ENCODE measurements around the gene OPRL1. TPM values are rescaled to one million over a fixed set of nuclear protein-coding genes. Genes with fewer than 3 reads are reported as not detected.

Gene OPRL1
- total and polyA plus RNA-seq, 2 donors (not counting 1 experiment from before 2014, with no cell fraction given), result 3.5 to 6.2 TPM

- Mint-ChIP-seq H3K27me3 (no peaks in the 10 kb centered on the region), H3K27ac (no peak overlapping the region), H3K9me3 (ENCODE audit: insufficient read depth) (no peaks in the 10 kb centered on the region), H3K4me3 (no peak overlapping the region), H3K4me1 (peaks cover 6% of the 10 kb centered on the region)
- no peaks in the 10 kb centered on the region for H3K79me2 ChIP-seq (ENCODE audit: control insufficient read depth, insufficient read depth, low read length)
- no peak overlapping the region for H3K9ac ChIP-seq (ENCODE audit: low read length)
- TF ChIP-seq EZH2 (IDR thresholded peaks at IDR 0.05; ENCODE audit: borderline replicate concordance, insufficient read depth, low read depth, low read length, poor library complexity, severe bottlenecking), result no peak
- TF ChIP-seq, protein P1, sequence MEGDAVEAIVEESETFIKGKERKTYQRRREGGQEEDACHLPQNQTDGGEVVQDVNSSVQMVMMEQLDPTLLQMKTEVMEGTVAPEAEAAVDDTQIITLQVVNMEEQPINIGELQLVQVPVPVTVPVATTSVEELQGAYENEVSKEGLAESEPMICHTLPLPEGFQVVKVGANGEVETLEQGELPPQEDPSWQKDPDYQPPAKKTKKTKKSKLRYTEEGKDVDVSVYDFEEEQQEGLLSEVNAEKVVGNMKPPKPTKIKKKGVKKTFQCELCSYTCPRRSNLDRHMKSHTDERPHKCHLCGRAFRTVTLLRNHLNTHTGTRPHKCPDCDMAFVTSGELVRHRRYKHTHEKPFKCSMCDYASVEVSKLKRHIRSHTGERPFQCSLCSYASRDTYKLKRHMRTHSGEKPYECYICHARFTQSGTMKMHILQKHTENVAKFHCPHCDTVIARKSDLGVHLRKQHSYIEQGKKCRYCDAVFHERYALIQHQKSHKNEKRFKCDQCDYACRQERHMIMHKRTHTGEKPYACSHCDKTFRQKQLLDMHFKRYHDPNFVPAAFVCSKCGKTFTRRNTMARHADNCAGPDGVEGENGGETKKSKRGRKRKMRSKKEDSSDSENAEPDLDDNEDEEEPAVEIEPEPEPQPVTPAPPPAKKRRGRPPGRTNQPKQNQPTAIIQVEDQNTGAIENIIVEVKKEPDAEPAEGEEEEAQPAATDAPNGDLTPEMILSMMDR (IDR thresholded peaks at IDR 0.05), result no peak
- ChIA-PET CTCF (no interaction called here), POLR2A (no interaction called here)
- no peak overlapping the region for H2AFZ ChIP-seq (ENCODE audit: insufficient read depth, low read depth, low read length, poor library complexity, severe bottlenecking)
- H3K27ac ChIP-seq (ENCODE audit: low read length in 2 of 2), result no peak overlapping the region
- H4K20me1 ChIP-seq (ENCODE audit: control insufficient read depth, insufficient read depth, low read length, poor library complexity, severe bottlenecking), result peaks cover 9% of the 10 kb centered on the region
- peaks cover 0 to 42% of the 10 kb centered on the region in 2 experiments for H3K36me3 ChIP-seq (replicated peaks in 1 of 2; ENCODE audit: control extremely low read depth in 1 of 2, control insufficient read depth in 1 of 2, extremely low read depth in 1 of 2, insufficient read depth in 2 of 2, low read length in 1 of 2)
- 97% methylated on average over 31 of the region's 31 CpGs for WGBS (ENCODE audit: insufficient coverage)
- peaks cover 8% of the 10 kb centered on the region in 2 donors for H3K4me1 ChIP-seq (ENCODE audit: control insufficient read depth in 2 of 2, insufficient read depth in 2 of 2, low read length in 2 of 2)
- no peak for ATAC-seq (ENCODE audit: low read depth)
- intact Hi-C loops (cut with micrococcal nuclease), result no loop called here
- no peak overlapping the region for H3K4me3 ChIP-seq (ENCODE audit: control extremely low read depth in 1 of 5, extremely low read depth in 1 of 5, insufficient read depth in 1 of 5, low read depth in 2 of 5, low read length in 4 of 5)
- H3K27me3 ChIP-seq (replicated peaks in 1 of 4; ENCODE audit: control extremely low read depth in 1 of 4, control insufficient read depth in 3 of 4, insufficient read depth in 4 of 4, low read length in 3 of 4), result peaks cover 0 to 12% (median 5%) of the 10 kb centered on the region in 4 experiments
- no peaks in the 10 kb centered on the region for H3K9me3 ChIP-seq (ENCODE audit: control extremely low read depth in 1 of 3, control insufficient read depth in 2 of 3, insufficient read depth in 1 of 3, low read length in 2 of 3)
- DNase-seq, result no peak
- H3K4me2 ChIP-seq (replicated peaks; ENCODE audit: low read depth, low read length, poor library complexity, severe bottlenecking), result no peak overlapping the region
Observed at GRCh38 chr20:64032706-64033624, 46.9 kb upstream of the OPRL1 start.

GRCh38 chr20:64033981-64034493 lies 45.8 kb upstream of the OPRL1 start:
- CTCF ChIA-PET, result interaction anchor here (0.6 to 0.9 kb wide), 3 partner anchors 54 to 311 kb away, joined by 3 to 4 read pairs (median 3); no protein-coding TSS in a partner anchor

More at GRCh38 chr20:64033981-64034493, 45.8 kb upstream of the OPRL1 start:
- H3K9me3 Mint-ChIP-seq (ENCODE audit: insufficient read depth), result no peaks in the 10 kb centered on the region
- POLR2A ChIA-PET, result no interaction called here
- Histone ChIP-seq H3K36me3 (replicated peaks in 1 of 2; ENCODE audit: control extremely low read depth in 1 of 2, control insufficient read depth in 1 of 2, extremely low read depth in 1 of 2, insufficient read depth in 2 of 2, low read length in 1 of 2) (peaks cover 0 to 34% of the 10 kb centered on the region in 2 experiments), H3K4me3 (ENCODE audit: control extremely low read depth in 1 of 5, extremely low read depth in 1 of 5, insufficient read depth in 1 of 5, low read depth in 2 of 5, low read length in 4 of 5) (no peak overlapping the region), H3K9me3 (ENCODE audit: control extremely low read depth in 1 of 3, control insufficient read depth in 2 of 3, insufficient read depth in 1 of 3, low read length in 2 of 3) (no peaks in the 10 kb centered on the region), H2AFZ (ENCODE audit: insufficient read depth, low read depth, low read length, poor library complexity, severe bottlenecking) (no peak overlapping the region), H4K20me1 (ENCODE audit: control insufficient read depth, insufficient read depth, low read length, poor library complexity, severe bottlenecking) (peaks cover 6% of the 10 kb centered on the region), H3K4me2 (replicated peaks; ENCODE audit: low read depth, low read length, poor library complexity, severe bottlenecking) (no peak overlapping the region), H3K79me2 (ENCODE audit: control insufficient read depth, insufficient read depth, low read length) (no peaks in the 10 kb centered on the region), H3K27ac (ENCODE audit: low read length in 2 of 2) (no peak overlapping the region), H3K9ac (ENCODE audit: low read length) (no peak overlapping the region), H3K27me3 (replicated peaks in 1 of 4; ENCODE audit: control extremely low read depth in 1 of 4, control insufficient read depth in 3 of 4, insufficient read depth in 4 of 4, low read length in 3 of 4) (peaks cover 0 to 13% (median 5%) of the 10 kb centered on the region in 4 experiments), H3K4me1 (ENCODE audit: control insufficient read depth in 2 of 2, insufficient read depth in 2 of 2, low read length in 2 of 2) (peaks cover 12 to 13% of the 10 kb centered on the region in 2 donors)
- no peak overlapping the region for H3K4me3 Mint-ChIP-seq
- intact Hi-C loops (cut with micrococcal nuclease), result no loop called here
- peaks cover 7% of the 10 kb centered on the region for H3K4me1 Mint-ChIP-seq
- H3K27ac Mint-ChIP-seq, result peak overlapping the region; percentile 10
- TF ChIP-seq, protein P1 (IDR thresholded peaks at IDR 0.05), result no peak
- TF ChIP-seq EZH2 (IDR thresholded peaks at IDR 0.05; ENCODE audit: borderline replicate concordance, insufficient read depth, low read depth, low read length, poor library complexity, severe bottlenecking), result no peak
- ATAC-seq (ENCODE audit: low read depth), result no peak
- H3K27me3 Mint-ChIP-seq, result no peaks in the 10 kb centered on the region
- 94% methylated on average over 9 of the region's 11 CpGs for WGBS (ENCODE audit: insufficient coverage)
- DNase-seq, result no peak

Measured in B cell (primary cell).